ENCODE data around the gene TUSC2.

DNA sequence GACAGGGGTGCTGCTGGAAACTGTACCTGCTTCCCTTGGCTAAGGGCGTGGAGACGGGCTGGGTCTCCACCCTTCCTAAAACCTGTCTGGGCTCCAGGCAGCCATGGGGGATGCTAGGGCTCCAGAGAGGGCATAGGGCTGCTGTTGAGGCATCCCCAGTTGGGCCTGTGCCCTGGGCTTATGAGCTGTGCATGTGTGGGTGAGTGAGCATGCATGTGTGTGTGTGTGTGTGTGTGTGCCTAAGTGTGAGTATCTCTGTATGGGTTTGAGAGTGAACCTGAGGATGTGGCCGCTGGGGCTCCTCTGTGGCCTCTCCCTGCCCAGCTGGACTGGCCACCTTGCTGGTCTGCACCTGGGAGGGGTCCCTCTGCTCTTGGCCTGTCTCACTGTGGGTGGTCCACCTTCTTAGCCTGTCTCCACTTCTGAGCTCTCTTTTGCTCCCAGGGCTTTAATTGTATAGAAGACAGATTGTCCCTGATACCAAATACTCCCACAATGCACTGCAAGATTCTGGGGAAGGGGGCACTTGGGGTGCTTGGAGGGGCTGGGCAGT lies 43.2 kb upstream of the TUSC2 start:
- TF ChIP-seq POLR2A (IDR thresholded peaks at IDR 0.05; ENCODE audit: control extremely low read depth in 1 of 2, low read depth in 2 of 2, low read length in 2 of 2) (no peak), EZH2 (IDR thresholded peaks at IDR 0.05; ENCODE audit: low read depth, low read length, severe bottlenecking) (no peak), ZNF274 (IDR thresholded peaks at IDR 0.05; ENCODE audit: borderline replicate concordance, extremely low read depth, low read length) (no peak), JUND (IDR thresholded peaks at IDR 0.05; ENCODE audit: low read length) (no peak)
- TF ChIP-seq, protein P1, sequence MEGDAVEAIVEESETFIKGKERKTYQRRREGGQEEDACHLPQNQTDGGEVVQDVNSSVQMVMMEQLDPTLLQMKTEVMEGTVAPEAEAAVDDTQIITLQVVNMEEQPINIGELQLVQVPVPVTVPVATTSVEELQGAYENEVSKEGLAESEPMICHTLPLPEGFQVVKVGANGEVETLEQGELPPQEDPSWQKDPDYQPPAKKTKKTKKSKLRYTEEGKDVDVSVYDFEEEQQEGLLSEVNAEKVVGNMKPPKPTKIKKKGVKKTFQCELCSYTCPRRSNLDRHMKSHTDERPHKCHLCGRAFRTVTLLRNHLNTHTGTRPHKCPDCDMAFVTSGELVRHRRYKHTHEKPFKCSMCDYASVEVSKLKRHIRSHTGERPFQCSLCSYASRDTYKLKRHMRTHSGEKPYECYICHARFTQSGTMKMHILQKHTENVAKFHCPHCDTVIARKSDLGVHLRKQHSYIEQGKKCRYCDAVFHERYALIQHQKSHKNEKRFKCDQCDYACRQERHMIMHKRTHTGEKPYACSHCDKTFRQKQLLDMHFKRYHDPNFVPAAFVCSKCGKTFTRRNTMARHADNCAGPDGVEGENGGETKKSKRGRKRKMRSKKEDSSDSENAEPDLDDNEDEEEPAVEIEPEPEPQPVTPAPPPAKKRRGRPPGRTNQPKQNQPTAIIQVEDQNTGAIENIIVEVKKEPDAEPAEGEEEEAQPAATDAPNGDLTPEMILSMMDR (IDR thresholded peaks at IDR 0.05; ENCODE audit: control extremely low read depth in 1 of 3, insufficient read depth in 1 of 3, low read depth in 1 of 3, low read length in 3 of 3), result no peak
